NCI-H69 (cell line): ENCODE results near the gene NET1.

Experiments used
- DNase-seq: peaks from one replicate; lab custom pipeline; 2025; lab: John Stamatoyannopoulos, UW

The NET1 gene

DNA sequence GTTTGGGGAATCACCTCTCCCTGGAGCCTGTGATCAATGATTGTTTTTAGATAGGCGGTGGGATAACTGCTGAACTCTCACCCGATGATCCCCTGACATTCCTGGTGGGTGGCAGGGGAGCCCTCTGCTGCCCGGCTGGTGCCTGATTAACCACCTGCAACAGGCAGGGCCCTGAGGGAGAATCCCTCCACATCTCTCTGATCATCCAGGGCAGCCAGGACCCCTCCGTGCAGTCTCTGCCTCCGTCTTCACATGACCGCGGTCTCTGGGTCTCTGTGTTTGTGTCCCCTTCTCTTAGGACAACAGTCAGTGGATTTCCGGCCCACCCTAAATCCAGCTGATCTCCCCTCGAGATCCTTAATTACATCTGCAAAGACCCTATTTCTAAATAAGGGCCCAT is 69.7 kb downstream of the NET1 start:
- DNase-seq = no peak

DNA sequence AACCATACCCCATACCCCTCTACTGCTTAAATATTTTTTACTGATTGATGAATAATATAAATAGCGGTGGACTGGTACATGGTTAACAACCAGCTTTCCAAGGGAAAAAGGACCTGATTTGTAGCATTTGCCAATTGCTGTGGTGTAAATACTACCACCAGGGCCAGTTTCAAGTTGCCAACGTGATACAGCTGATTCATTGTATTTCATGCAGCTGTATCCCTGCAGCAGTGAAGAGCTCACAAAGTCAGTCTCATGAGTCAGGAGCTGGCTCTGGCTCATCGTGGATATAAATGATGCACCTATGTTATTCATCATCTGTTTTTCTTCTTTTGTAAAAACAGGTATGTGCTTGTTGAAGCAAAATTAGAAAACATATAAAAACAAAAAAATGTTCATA is 71.8 kb downstream of the NET1 start:
- DNase-seq = no peak

DNA sequence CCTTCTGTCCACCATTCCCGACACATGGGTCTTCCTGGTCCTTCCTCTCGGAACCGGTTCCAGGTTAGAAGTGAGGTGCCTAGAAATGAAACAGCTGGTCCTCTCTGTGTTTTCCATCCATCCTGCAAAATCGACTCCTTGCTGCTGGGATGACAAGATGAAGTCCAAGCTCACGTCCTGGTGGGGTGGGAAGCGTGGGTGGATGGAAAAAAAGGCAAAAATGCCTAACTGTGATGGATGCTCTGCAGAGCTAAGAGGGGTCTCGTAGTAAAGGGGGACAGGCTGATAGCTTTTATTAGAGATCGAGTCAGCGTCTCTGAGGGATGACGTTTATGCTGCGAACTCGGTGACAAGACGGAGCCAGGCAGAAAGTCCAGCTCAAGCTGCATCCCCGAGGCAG is 72.9 kb downstream of the NET1 start:
- DNase-seq = no peak

DNA sequence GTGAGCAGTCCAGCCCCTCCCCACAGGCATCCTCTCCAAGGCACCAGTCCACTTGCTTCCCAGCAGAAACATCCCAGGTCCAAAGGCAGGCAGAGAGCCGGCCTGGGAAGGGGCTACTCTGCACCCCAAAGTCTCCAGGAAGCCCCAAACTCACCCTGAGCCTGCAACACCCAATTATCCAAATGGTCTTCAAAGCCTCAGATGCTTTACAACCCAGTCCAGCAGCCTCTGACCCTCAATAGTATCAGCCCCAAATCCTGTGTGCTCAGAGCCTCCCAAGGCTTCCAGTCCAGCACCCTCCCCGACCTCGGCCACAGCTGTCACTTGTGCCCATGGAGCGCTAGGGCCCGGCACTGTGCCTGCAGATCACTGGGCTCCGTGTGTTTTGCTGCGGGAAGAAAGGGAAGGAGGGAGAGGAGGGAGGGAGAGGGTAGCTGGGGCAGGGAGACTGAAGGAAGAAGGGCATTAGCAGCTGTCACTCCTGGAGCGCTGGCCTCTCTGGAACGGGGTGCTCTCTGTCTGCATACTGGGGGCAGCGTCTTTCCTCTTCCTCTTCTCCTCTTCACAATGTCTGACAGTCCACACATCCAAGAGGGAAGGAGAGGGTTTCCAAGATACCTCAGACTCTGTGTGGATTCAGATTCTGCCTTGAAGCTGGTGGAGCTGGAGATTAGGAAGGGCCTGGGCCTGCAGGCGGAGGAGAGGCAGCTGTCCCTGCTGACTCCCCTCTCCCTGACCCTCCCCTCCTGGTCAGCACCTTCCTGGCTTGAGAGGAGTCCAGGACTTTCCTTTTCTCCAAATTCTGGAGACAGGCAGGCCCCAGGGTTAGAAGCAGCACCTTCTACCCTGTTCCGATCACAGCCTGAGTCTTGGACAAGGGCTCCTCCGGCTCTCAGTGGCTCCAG is 73.8 kb downstream of the NET1 start:
- DNase-seq = no peak

DNA sequence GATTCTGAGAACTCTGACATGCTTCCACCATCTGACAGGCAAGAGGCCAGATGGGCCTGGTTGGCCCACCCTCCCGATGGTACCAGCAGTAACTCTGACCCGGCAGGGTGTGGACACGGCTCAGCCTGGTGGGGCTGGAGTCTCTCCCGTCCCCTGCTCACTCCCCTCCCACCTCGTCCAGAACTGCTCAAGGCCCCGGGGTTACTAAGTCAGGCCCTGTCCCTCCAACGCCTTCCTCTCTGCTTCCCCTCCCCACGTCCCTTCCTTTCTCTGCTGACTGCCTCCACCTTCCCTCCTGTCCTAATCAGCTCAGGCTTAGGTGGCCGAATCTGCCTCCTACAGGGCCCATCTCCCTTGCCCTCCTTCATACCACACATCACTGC is 74.5 kb downstream of the NET1 start:
- DNase-seq = no peak

DNA sequence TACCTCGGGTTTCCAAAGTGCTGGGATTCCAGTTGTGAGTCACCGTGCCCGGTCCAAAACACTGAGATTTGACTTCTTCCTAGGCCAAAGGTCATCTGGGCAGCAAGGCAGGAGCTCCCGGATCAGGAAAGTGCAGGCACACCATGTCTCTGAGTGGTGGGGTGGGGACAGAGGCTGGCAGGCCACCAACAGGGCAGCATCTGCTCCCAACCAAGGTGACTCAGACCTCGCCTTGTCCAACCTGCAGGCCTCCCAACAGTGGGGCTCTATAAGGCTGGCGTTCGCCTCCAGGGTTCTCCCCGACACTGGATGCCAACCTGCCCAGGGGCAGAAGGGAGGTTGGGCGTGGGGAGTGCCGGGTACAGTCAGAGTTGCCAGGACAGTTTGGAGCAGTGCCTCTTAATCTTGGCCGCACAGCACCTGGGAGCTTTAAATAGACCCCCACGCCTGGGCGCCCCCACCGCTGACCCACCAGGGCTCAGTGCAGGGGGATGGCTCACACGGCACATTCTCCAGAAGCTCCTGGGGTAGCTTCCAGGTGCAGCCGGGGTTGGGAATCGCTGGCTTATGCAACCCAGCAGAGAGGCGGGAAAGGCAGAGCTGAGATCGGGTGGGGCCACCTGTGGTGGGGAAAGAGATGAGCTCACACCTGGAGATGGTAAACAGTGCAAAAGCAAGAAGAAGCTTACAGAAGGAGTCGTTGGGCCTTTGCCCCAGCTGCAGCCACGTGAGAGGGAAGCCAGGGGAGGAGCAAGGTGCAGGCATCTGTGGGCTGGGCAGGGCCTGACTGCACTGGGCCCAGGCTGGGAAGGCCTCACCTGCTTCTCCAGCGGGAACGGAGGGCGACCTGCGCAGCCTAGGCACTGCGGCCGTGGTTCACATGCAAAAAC is 76.2 kb downstream of the NET1 start:
- peak; percentile 81 for DNase-seq

DNA sequence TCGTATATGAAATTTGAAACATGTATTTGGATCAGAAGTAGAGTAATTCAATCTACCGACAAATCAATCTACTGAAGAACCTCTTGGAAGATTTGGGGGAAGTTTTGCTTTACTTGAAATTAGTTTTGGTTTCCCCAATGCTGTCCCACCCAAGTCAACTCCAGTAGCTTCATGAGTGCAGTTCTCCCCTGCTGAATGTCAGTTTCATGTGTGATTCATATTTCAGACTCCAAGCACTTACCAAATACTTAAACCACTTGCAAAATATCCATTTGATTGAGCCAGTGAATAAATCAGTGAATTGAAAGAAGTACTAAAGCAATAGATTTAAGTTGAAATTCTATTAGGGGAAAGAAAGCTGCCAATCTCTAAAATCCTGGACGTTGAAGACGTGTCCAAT is 77.7 kb downstream of the NET1 start:
- DNase-seq = no peak

DNA sequence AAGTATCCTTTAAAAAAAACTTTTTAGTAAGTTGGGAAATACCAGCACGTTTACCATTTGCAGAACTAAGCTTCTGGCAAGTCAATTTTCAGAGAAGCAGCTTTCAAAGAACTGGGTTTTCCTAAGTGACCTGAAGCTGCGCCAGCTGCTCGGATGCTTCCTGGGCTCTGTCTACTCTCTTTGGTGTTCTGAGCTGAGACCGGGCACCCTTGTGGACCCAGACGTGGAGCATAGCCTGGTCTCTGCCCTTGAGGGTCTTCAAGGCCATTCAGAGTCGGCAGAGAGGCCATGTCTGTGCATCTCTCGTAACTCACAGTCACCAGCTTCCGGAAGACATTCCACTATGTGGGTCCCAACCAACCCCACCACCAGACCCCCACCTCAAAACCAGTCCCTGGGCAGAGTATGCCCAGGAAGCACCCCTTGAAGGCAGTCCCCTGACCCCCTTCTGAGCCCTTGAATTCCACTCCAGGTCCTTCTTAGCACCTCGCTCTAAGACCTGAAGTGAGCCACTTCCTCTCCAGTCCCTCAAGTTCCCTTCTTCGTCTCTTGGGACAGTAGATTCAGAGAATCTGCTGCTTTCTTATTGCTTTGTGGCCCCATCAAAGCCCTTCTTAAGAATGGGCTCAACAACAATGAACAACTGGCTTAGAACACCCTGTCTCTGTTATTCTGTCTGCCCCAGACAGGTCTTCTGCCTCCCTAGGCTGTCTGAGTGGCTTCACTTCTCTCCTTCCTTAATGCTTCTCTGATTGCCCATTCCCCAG is 78.5 kb downstream of the NET1 start:
- DNase-seq = no peak

DNA sequence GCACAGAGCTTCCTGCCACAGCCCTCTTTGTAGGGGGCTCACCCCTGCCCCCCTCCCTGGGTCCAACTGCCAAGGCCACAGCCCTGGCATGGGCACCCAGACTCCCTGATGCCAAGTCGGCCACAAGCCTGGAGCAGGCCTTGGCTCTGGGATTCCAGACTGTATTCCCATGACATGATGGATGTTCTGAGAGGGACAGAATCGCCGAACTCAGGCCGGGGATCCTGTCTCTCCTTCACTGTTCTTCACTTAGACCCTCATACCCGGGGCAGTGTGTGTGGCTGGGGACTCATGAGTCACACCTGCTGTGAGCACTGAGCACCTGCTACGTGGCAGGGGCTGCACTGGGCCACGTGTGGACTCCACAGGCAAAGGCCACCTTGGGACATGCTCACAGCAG is 79.1 kb downstream of the NET1 start:
- no peak for DNase-seq

DNA sequence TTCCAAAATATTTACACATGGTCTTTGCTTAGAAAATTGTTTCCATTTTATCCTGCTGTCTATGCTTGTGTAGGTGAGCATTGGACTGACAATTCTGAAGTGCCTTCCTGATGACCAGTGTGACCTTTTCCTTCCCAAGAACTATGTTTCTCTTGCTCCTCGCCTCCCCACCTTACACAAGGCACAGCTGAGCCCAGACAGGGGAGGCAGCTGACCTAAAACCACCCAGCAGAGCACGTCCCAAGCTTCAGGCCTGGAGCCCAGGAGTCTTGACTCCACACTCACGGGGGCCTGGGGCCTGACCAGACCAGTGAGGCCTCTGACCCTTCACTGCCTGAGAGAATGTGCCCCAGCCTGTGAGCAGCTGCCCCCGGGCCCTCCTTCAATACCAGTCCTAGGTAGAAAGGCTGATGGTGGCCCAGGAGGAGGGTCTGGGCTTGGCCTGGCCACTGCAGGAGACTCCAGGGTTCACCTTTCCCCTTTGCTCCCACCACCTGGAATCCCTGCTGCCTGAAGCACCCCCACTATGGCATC is 80.0 kb downstream of the NET1 start:
- DNase-seq = no peak

DNA sequence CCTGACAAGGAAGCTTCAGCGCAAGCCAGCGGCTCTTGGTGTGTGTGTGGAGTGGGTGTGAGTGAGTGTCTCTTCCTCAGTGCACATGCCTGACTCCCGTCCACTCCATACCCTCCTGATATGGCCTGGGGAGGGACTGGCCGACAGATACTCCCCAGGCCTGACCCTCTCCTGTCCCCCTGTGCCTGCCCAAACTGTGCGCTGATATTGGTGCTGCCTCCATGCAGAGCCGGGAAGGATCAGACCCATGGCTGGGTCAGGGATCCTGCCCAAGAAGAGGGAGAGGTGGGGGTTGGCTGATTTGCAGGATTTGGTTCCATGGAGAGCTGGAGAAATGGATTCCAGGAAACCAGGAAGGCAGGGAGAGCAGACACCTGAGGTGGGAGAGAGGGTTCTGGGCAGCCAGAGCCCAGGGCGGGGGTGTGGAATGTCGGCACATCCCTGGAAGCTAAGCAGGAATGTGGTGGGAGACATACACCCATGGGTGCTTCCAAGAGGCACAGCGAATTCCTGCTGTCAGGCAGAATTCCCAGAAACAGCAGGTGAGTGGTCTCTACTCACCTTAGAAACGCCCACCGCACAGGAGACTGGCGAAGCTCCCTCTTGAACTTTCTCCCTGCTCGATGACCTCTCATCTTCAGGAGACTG is 80.7 kb downstream of the NET1 start:
- no peak for DNase-seq

DNA sequence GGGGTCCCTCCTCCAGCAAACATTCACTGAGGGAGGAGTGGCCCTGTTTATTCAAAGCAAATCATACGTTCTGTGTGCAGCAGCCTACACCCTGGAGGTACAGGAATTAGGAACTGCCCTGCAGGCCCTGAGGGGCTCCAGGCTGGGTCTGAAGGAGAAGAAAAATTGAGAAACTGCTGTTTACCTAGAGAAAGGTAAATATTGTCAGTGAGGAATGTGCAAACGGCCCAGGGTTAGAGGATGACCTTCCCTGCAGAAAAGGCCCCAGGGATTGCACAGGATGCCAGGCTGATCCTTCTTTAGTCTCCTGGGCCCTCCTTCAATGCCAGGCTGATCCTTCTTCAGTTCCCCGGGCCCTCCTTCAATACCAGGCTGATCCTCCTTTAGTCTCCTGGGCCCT is 81.3 kb downstream of the NET1 start:
- peak; percentile 63 for DNase-seq

DNA sequence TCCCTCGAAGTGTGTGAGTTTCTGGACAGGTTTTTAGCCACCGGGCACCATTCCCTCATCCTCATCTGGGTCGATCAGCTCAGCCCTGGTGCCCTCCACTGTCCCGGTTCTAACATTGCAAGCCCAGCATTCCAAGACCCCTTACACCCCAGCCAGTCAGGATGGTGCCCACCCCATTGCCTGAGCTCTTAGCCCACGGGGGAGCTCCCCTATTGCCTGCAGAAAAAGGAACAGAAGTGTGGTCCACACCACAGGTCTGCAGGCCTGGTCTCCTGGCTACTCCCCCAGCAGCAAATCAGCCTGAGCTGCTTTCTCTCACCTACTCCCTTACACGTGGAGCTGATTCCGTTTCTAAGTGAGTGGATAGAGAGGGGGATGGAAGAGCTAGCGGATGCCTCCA is 82.3 kb downstream of the NET1 start:
- DNase-seq = no peak

DNA sequence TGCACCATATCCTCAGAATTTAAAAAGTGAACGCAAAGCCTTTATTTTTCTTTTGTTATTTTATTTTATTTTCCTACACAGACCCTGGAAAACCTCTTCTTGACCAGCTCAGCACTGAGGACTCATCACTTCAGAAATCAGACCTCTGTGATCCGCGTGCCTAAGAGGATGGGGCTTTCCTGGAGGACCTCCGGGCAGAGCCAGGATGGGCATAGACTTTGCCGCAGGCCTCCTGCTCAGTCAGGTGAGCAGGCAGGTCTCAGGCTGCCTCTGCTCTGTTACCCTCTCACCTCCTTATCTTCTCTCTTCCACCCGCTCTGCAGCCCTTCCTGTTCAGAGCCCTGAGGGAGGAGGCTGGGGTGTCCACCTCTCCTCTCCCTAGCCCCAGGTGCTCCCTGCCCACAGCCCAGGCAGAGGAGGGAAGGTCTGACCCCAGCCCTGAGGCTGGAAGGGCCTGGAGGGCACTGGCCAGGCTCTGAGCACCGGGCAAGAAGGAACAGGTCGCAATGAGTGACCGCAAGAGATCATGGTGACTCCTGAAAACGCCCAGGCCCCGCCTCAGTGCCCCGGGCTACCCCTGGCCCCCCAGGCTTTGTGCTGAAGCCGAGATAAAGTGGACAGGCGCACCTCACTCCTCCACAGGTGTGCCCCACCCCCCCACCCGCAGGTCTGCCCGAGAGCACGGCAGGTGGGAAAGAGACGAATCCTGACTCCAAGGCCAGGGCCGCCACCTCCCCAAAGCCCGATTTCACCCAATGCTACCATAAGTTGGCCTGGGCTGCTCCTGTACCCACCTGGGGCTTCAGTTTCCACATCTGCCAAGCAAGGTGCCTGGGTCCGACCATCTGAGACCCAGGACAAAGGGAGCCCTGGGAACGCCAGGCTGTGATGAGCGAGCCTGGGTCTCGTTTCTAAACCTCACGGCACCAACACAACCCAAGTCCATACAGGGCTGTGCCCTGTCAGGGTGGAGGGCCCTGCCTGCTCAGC is 84.2 kb downstream of the NET1 start:
- DNase-seq = no peak

DNA sequence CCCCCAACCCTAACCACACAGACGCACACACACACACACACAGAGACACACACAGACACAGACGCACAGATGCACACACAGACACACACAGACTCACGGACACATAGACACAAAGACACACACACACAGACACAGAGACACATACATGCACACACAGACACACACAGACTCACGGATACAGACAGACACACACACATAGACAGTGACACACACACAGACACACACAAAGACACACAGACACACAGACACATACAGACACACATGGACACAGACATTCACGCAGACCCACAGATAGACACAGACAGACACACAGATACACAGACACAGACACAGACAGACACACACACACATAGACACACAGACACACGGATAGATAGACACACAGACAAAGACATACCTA is 84.9 kb downstream of the NET1 start:
- DNase-seq = no peak

DNA sequence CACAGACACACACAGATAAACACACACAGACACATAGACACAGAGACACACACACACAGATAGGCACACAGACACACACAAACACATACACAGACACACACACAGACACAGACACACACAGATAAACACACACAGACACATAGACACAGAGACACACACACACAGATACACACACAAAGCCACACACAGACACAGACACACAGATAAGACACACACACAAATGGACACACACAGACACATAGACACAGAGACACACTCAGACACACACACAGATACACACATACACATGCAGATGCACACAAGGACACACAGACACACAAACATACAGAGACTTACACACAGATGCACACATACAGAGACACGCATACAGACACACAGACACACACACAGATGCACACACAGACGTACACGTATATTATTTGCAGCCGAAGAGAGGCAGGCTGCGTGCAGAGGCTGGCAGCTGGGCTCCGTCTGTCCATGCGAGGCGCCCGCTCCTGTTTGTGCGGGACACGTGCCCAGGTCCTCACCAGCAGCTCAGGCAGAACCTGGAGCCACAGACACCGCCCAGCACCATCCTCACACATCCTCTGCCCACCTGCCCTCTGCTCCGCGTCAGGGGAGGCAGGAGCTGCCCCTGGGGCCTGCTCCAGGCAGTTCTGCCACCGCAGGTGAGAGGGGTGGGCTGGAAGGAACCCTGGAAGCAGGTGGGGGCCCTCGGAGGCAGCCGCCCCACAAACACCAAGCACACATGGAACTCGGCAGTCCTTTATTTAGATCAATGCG is 85.8 kb downstream of the NET1 start:
- DNase-seq = no peak

DNA sequence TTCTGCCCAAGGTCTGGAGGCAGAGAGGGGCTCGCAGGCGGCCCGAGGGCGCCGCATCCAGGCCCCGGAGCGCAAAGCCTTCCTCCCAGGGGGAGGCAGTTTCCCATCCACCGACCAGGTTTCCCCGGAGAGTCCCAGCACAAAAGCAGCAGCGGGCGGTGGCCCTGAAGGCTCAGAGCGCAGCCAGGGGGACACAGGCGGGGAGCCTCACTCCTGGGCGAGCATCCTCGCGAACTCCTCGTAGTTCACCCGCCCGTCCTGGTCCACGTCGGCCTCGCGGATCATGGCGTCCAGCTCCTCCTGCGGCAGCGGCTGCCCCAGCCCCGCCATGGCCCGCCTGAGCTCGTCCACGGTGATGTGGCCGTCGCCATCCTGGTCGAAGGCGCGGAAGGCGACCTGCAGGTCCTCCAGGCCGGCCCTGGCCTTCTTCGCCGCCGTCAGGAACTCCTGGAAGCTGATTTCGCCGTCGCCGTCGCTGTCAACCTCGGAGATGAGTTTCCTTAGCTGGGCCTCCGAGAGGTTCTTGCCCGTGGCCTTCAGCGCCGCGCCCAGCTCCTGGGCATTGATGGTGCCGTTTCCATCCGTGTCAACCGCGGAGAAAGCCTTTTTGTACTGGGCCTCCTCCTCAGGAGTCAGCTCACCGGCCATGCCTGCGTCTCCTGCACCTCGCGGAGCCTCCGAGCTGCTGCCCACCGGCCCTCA is 86.6 kb downstream of the NET1 start:
- DNase-seq = no peak

DNA sequence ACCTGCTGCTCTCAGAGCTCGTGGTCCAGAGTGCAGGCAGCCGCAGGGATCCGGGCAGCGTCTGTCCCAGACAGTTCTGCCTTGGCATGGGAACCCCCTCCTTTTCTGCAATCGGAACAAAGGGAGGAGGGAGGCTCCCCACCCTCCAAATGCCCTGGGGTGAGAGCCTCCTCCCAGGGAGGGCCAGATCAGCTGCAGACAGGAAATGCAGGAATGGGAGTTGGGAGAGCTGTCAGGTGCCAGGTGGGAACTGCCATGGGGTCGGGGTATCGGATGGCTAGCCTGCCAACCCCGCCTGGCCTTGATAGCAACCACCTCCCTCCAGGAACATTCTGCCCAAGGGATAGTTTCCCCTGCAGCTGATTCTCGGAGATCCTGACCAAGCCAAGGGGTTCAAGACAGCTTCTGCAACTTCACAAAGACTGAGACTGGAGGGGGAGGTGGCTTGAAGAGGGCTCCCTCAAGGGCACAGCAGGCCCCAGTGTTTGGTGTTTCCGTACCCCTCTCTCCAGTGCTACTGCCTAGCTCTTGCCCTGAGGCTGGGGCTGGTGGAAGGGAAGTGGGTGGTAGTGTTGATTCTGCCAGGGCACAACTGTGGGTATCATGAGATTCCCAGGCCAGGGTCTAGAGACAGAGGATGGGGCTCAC is 87.3 kb downstream of the NET1 start, which contains the start of gene CALML5:
TSS of gene CALML5 (minus strand) at position 78 of the 648 bp plus-strand sequence. CDS start 132 bp downstream, outside the sequence.
- peak; percentile 70 for DNase-seq
